NCI-H345 (cell line): ENCODE measurements around the gene MYOG.

Source experiments
- DNase-seq: peaks from one replicate; lab custom pipeline; 2025; lab: John Stamatoyannopoulos, UW

MYOG gene

DNA sequence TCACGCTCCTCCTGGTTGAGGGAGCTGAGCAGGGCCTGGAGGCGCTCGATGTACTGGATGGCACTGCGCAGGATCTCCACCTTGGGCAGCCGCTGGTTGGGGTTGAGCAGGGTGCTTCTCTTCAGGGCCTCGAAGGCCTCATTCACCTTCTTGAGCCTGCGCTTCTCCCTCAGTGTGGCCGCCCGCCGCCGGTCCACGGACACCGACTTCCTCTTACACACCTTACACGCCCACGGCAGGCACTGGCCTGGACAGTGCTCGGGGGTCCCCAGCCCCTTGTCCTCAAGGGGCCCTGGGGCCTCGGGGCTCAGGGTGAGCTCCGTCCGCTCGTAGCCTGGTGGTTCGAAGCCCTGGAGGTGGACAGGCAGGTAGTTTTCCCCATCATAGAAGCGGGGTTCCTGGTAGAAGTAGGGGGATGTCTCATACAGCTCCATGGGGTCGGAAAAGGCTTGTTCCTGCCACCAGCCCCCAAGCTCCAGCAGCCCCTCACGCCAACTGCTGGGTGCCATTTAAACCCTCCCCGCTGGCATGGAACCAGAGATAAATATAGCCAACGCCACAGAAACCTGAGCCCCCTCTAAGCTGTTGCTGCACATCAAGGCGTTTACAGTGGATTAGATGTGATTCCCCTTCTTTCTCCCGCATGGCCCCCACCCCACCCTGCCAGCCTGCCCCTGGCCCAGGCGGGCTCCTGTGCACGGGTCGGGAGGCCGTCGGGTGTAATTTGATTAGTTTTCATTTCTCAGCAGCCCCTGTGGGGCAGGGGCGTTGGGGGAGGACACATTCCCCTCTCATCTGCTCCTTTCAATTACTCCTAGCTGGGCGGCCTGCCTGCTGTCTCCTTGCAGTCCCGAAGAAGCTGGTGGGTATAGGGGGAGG is at the start of gene MYOG:
MYOG (minus strand) TSS at position 485 of the 879 bp plus-strand sequence; CDS start at position 434, 51 bp downstream.
- DNase-seq: no peak

GRCh38 chr1:203133970-203134725 is 48.3 kb upstream of the MYOG start:
- no peak for DNase-seq

DNA sequence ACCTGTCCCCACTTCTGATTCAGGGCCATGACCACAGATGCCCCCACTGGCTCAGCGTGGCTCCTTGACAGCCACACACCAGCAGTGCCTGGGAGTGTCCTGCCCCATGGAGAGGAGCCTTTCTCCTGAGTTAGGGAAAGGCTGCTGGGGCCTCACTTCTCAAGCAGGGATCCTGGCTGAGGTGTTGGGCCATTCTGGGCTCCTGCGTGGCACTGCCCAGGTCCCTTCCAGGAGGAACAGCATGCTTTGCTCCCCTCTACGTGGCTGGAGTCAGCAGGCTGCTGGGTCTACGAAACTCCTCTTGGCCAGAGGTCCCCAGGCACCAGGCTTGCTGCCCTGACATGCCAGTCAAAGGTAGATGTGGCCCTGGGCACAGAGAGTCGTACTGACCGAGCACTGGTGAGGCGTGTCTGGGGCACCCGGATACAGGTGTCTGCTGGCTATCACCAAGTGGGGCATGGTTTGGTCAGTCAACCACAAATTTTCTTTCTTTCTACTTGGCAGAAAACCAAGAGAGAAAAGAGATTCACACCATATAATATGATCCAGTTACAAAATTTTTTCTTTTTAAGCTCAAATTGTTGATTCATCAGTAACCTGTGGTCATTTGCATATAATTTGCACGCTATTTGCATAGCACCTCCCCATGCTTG is 45.9 kb upstream of the MYOG start:
- DNase-seq: no peak

DNA sequence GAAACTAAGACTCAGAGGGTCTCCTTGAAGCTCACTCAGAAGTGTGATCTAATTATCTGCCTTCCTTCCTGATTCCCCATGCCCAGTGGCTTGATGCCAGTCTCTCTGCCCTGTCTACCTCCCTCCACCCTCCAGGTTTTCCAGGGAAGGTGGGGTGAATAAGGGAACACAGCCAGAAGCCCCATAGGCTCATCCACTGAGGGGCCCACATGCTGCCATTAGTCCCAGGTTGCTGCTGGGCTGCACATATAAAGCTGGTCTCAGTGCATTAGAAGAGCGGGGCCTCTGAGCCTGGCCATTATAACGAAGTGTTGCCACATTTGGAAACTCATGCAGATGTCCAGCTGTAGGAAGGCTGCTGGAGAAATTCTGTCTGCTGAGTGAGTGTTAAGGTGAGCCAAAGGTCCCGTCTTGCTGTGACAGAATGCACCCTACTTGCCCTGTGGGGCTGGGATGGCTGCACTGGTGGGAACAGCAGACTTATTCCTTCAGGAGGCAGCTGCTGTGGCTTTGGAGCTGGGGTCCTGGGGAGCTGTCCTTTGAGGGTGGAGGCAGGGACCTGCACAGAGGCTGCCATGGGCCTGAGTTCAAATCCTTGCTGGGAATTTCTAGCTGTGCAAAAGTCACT is 44.7 kb upstream of the MYOG start:
- no peak for DNase-seq

GRCh38 chr1:203129501-203130231 is 43.9 kb upstream of the MYOG start:
- DNase-seq: peak; percentile 23

GRCh38 chr1:203128716-203129500 is 43.1 kb upstream of the MYOG start:
- DNase-seq: no peak

DNA sequence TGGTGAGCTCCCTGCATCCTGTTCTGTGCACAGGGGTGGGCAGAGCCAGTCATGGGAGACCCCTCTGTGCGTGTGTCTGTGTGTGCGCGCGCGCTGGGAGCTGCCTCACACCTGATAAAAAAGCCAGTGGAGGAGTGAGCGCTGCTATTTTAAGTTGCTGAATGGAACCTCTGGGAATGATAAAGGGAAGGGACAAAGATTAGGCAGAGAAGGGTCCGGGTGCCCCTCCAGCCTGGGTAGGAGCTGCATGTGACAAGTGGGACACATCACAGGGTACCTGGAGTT is 42.6 kb upstream of the MYOG start:
- no peak for DNase-seq

- peak; percentile 25 for DNase-seq
Measured at GRCh38 chr1:203127666-203128430, 42.0 kb upstream of the MYOG start, which contains the start of gene ADORA1. ADORA1 (plus strand) TSS chr1:203127726; CDS start chr1:203128842, 1,116 bp downstream.

GRCh38 chr1:203126866-203127665 is 41.3 kb upstream of the MYOG start:
- no peak for DNase-seq

- no peak for DNase-seq
Measured at GRCh38 chr1:203126151-203126865, 40.5 kb upstream of the MYOG start.

DNA sequence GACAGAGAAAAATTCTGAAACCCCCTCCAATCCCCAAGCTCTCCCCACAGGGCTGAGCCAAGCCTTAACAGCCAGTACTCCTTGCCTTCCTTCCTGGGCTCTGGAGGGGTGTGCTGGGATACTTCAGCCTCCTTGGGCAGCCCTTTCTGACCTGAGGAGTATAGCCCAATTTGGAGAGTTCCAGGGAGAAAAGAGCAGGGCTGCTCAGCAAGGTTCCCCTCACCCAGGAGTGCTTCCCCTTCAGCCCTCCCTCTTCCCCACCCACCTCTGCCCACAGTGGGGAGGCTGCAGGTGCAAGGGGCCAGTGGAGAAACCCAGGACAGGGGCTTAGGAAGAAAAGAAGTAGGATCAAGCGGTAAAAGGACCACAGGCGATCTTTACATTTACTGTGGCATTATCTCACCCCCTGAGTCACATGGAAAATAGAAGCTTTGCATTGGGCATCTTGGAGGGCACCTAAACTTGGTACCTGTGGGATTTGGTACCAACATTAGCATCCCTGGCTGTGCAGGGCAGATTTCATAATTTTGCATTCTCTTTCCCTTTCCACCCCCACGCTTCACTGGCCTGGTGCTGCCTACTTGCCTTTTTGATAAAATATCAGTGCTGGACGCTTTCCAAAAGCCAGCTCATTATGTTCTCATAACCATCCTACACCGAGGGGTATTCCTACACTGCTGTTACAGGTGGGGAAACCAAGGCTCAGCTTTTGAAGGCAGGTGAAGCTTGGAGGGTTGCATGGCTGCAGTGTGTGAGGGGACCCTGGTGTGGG is 38.9 kb upstream of the MYOG start:
- DNase-seq: no peak

DNA sequence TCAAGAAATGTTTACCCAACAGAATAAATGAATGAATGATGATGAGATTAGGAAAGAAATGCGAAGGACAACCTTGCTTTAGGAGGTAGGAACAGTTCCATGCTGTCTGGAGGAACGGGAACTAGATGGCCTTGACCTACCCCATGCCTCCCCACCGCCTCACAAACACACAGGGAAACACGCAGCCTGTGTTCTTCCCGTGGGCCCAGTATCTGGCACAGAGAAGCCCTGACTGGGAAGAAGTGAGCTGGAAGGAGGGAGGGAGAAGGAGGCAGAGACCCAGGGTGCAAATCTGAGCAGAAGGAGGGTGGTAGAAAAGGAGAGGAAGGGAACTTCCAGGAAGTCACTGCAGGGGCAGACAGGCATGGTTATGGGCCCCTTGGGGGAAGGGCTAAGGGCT is 38.2 kb upstream of the MYOG start:
- DNase-seq: no peak

DNA sequence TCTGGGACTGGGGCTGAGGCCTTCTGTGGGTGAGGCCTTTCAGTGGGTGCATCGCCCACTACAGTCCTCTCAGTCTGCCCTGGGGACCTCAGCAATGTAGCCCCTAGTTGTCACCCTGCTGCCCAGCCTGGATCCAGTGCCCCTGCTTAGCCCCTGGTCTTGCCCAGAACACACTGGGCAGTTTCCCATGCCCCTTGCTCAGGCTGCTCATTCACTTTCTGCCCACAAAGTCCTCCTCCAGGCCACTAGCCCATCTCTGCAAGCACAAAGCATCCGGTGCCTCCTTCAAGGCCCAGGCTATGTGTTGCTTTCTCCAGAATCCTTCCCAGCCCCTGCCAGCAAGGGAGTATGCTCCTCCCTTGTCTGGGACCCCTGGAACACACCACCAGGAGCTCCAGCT is 36.3 kb upstream of the MYOG start:
- DNase-seq: no peak

GRCh38 chr1:203121186-203122015 is 35.6 kb upstream of the MYOG start:
- no peak for DNase-seq

- DNase-seq: no peak
Measured at GRCh38 chr1:203120325-203121153, 34.7 kb upstream of the MYOG start.
